Vagina (tissue), 2 donors: ENCODE measurements around the gene STEAP4.

ENCODE experiments used
- POLR2A ChIP-seq, 2 donors: fragments of 450-650 bp; IDR thresholded peaks; one replicate each; pipeline ENCODE4 v1.6.1; 2017; ENCODE audit warnings: antibody characterized with exemption in 2 of 2, mild to moderate bottlenecking in 2 of 2, moderate library complexity in 2 of 2
- TF ChIP-seq, protein P1 (sequence below), 3 experiments: fragments of 450-650 bp in 2 of 3; fragments of 200-600 bp in 1 of 3; sonication (generic) in 1 of 3; IDR thresholded peaks; one replicate each; pipeline ENCODE4 v1.5.1; 2017 to 2019; ENCODE audit warnings: antibody characterized with exemption in 3 of 3, mild to moderate bottlenecking in 2 of 3, moderate library complexity in 2 of 3

DNA sequence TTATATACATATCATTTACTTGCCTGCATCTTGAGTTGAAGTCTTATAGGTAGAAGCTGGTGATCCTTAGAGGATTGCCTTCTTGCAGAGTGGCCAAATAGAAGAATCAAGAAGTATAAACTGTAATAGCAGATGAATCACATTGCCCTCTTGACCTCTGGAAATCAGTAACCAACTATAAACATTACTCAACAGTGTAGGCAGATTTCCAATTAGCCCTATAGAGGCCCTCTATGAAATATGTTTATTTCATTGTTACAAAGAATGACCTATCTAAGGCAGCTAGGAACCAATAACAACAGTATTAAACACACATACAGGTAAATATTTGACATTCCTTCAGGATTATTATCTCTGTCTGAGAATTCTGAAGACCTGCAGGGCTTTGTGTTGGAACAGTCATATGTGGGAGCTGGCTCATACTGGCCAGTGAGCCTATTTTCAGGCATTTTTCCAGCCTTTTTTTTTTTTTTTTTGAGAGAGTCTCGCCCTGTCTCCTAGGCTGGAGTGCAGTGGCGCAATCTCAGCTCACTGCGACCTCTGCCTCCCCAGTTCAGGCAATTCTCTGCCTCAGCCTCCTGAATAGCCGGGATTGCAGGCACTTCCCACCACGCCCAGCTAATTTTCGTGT is 79.7 kb downstream of the STEAP4 start:
- TF ChIP-seq, protein P1, sequence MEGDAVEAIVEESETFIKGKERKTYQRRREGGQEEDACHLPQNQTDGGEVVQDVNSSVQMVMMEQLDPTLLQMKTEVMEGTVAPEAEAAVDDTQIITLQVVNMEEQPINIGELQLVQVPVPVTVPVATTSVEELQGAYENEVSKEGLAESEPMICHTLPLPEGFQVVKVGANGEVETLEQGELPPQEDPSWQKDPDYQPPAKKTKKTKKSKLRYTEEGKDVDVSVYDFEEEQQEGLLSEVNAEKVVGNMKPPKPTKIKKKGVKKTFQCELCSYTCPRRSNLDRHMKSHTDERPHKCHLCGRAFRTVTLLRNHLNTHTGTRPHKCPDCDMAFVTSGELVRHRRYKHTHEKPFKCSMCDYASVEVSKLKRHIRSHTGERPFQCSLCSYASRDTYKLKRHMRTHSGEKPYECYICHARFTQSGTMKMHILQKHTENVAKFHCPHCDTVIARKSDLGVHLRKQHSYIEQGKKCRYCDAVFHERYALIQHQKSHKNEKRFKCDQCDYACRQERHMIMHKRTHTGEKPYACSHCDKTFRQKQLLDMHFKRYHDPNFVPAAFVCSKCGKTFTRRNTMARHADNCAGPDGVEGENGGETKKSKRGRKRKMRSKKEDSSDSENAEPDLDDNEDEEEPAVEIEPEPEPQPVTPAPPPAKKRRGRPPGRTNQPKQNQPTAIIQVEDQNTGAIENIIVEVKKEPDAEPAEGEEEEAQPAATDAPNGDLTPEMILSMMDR (IDR thresholded peaks at IDR 0.05), result no peak
- TF ChIP-seq POLR2A (IDR thresholded peaks at IDR 0.05), result no peak
